Measurements from ENCODE around the gene TNFSF9.

The TNFSF9 gene

GRCh38 chr19:6568010-6568526 is 37.2 kb downstream of the TNFSF9 start:
- TF ChIP-seq EP300 (IDR thresholded peaks at IDR 0.05; ENCODE audit: borderline replicate concordance): no peak
- no peak for TF ChIP-seq YY1 (IDR thresholded peaks at IDR 0.05; ENCODE audit: low read depth)
- no peak for TF ChIP-seq TCF12 (IDR thresholded peaks at IDR 0.05; ENCODE audit: low read depth)
- no peak for TF ChIP-seq TAF1 (IDR thresholded peaks at IDR 0.05; ENCODE audit: low read depth)
- no peak for TF ChIP-seq EGR1 (IDR thresholded peaks at IDR 0.05)
- no peak for TF ChIP-seq FOXM1 (IDR thresholded peaks at IDR 0.05; ENCODE audit: borderline replicate concordance, low read depth)
- no peak for TF ChIP-seq REST (IDR thresholded peaks at IDR 0.05; ENCODE audit: low read depth)
- no peak for TF ChIP-seq CREB1 (IDR thresholded peaks at IDR 0.05; ENCODE audit: low read depth)
- no peak for TF ChIP-seq ZBTB7A (IDR thresholded peaks at IDR 0.05; ENCODE audit: low read depth)
- no peak for TF ChIP-seq MAX (IDR thresholded peaks at IDR 0.05)
- no peak for TF ChIP-seq TEAD4 (IDR thresholded peaks at IDR 0.05)
- no peak for TF ChIP-seq CEBPB (IDR thresholded peaks at IDR 0.05)
- TF ChIP-seq USF1 (IDR thresholded peaks at IDR 0.05): no peak

- TF ChIP-seq RAD21 (IDR thresholded peaks at IDR 0.05; ENCODE audit: low read depth) (no peak), NFIC (IDR thresholded peaks at IDR 0.05) (no peak), EGR1 (IDR thresholded peaks at IDR 0.05) (no peak), USF1 (IDR thresholded peaks at IDR 0.05) (no peak), TCF12 (IDR thresholded peaks at IDR 0.05; ENCODE audit: low read depth) (no peak), TEAD4 (IDR thresholded peaks at IDR 0.05) (no peak)
Measured at GRCh38 chr19:6568816-6569215, 38.0 kb downstream of the TNFSF9 start.

GRCh38 chr19:6570764-6571163 is 39.9 kb downstream of the TNFSF9 start:
- TF ChIP-seq EGR1 (IDR thresholded peaks at IDR 0.05) (no peak), REST (IDR thresholded peaks at IDR 0.05; ENCODE audit: low read depth) (peak; percentile 58)

- TF ChIP-seq ZBTB7A (IDR thresholded peaks at IDR 0.05; ENCODE audit: low read depth) (no peak), TAF1 (IDR thresholded peaks at IDR 0.05; ENCODE audit: low read depth) (no peak)
Measured at GRCh38 chr19:6571167-6571566, 40.3 kb downstream of the TNFSF9 start.

GRCh38 chr19:6572217-6572616 is 41.4 kb downstream of the TNFSF9 start:
- TF ChIP-seq NFIC (IDR thresholded peaks at IDR 0.05) (no peak), YY1 (IDR thresholded peaks at IDR 0.05; ENCODE audit: low read depth) (no peak), USF1 (IDR thresholded peaks at IDR 0.05) (no peak), TEAD4 (IDR thresholded peaks at IDR 0.05) (no peak), EP300 (IDR thresholded peaks at IDR 0.05; ENCODE audit: borderline replicate concordance) (no peak), EGR1 (IDR thresholded peaks at IDR 0.05) (no peak), RAD21 (IDR thresholded peaks at IDR 0.05; ENCODE audit: low read depth) (no peak), CREB1 (IDR thresholded peaks at IDR 0.05; ENCODE audit: low read depth) (no peak), TAF1 (IDR thresholded peaks at IDR 0.05; ENCODE audit: low read depth) (no peak), ZBTB7A (IDR thresholded peaks at IDR 0.05; ENCODE audit: low read depth) (no peak), FOXM1 (IDR thresholded peaks at IDR 0.05; ENCODE audit: borderline replicate concordance, low read depth) (no peak), TCF12 (IDR thresholded peaks at IDR 0.05; ENCODE audit: low read depth) (no peak), CEBPB (IDR thresholded peaks at IDR 0.05) (no peak), REST (IDR thresholded peaks at IDR 0.05; ENCODE audit: low read depth) (no peak), MAX (IDR thresholded peaks at IDR 0.05) (no peak)
